ENCODE measurements around the gene HOXB2. TPM values are rescaled to one million over a fixed set of nuclear protein-coding genes. Genes with fewer than 3 reads are reported as not detected.

HOXB2 gene
- total and polyA plus RNA-seq, 2 donors (not counting 1 experiment from before 2014, with no cell fraction given): 6.1 to 9.2 TPM

DNA sequence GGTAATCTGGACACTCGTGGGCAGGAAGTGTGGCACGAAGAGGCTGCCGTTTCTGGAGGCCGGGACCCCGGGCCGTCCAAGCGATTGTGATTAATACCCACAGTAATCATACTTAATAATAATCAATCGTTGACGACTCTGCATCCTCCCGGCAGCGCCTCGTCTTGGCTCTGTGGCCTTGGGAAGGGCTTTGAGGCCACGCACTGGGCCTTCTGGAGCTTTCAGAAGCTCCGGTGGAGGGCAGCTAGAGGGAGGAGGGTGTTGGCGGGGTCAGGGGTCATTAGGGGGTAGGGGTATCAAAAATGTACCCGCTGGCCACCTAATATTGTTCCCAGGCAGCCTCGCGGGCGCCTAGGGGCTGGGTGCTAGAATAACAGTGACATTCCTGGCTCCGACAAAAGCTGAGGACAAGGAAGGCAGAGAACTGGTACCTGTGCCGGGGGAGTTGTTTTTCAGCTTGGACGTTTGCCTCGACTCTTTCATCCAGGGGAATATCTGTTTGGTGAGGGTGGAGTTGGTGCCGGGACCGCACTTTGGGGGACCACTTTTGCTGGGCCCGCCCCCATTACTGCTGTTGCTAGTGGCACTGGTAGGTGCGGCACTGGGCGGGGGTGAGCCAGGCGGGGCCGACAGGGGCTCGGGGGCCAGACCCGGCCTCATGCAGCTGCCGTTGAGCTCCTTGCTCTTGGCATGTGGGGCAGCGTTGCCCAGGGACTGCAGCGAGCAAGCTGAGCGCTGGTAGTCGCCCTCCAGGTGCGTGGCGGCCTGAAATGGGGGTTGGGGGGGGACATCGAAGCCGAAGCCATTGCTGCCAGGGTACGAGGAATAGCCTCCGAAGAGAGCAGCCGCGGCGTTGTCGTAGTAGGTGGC is 6.9 kb upstream of the HOXB2 start:
- H3K9me3 Mint-ChIP-seq (ENCODE audit: insufficient read depth): no peaks in the 10 kb centered on the region
- Histone ChIP-seq H3K36me3 (replicated peaks in 1 of 2; ENCODE audit: control extremely low read depth in 1 of 2, control insufficient read depth in 1 of 2, extremely low read depth in 1 of 2, insufficient read depth in 2 of 2, low read length in 1 of 2) (no peaks in the 10 kb centered on the region), H3K27ac (ENCODE audit: low read length in 2 of 2) (no peak overlapping the region), H3K79me2 (ENCODE audit: control insufficient read depth, insufficient read depth, low read length) (no peaks in the 10 kb centered on the region), H4K20me1 (ENCODE audit: control insufficient read depth, insufficient read depth, low read length, poor library complexity, severe bottlenecking) (no peaks in the 10 kb centered on the region), H3K9ac (ENCODE audit: low read length) (no peak overlapping the region), H3K4me2 (replicated peaks; ENCODE audit: low read depth, low read length, poor library complexity, severe bottlenecking) (no peak overlapping the region), H3K4me3 (ENCODE audit: control extremely low read depth in 1 of 5, extremely low read depth in 1 of 5, insufficient read depth in 1 of 5, low read depth in 2 of 5, low read length in 4 of 5) (no peak overlapping the region), H2AFZ (ENCODE audit: insufficient read depth, low read depth, low read length, poor library complexity, severe bottlenecking) (no peak overlapping the region), H3K9me3 (ENCODE audit: control extremely low read depth in 1 of 3, control insufficient read depth in 2 of 3, insufficient read depth in 1 of 3, low read length in 2 of 3) (peaks cover 0 to 8% (median 0%) of the 10 kb centered on the region in 3 donors), H3K4me1 (ENCODE audit: control insufficient read depth in 2 of 2, insufficient read depth in 2 of 2, low read length in 2 of 2) (peaks cover 13 to 18% of the 10 kb centered on the region in 2 donors), H3K27me3 (replicated peaks in 1 of 4; ENCODE audit: control extremely low read depth in 1 of 4, control insufficient read depth in 3 of 4, insufficient read depth in 4 of 4, low read length in 3 of 4) (peaks cover 0 to 35% (median 10%) of the 10 kb centered on the region in 4 experiments)
- H3K27ac Mint-ChIP-seq: no peak overlapping the region
- ATAC-seq (ENCODE audit: low read depth): no peak
- peaks cover 31% of the 10 kb centered on the region for H3K27me3 Mint-ChIP-seq
- ChIA-PET CTCF (no interaction called here), POLR2A (no interaction called here)
- WGBS (ENCODE audit: insufficient coverage): 93% methylated on average over 35 of the region's 47 CpGs
- no peak for DNase-seq
- peaks cover 9% of the 10 kb centered on the region for H3K4me1 Mint-ChIP-seq
- intact Hi-C loops (cut with micrococcal nuclease): no loop called here
- H3K4me3 Mint-ChIP-seq: no peak overlapping the region
- TF ChIP-seq, protein P1, sequence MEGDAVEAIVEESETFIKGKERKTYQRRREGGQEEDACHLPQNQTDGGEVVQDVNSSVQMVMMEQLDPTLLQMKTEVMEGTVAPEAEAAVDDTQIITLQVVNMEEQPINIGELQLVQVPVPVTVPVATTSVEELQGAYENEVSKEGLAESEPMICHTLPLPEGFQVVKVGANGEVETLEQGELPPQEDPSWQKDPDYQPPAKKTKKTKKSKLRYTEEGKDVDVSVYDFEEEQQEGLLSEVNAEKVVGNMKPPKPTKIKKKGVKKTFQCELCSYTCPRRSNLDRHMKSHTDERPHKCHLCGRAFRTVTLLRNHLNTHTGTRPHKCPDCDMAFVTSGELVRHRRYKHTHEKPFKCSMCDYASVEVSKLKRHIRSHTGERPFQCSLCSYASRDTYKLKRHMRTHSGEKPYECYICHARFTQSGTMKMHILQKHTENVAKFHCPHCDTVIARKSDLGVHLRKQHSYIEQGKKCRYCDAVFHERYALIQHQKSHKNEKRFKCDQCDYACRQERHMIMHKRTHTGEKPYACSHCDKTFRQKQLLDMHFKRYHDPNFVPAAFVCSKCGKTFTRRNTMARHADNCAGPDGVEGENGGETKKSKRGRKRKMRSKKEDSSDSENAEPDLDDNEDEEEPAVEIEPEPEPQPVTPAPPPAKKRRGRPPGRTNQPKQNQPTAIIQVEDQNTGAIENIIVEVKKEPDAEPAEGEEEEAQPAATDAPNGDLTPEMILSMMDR (IDR thresholded peaks at IDR 0.05): no peak
- TF ChIP-seq EZH2 (IDR thresholded peaks at IDR 0.05; ENCODE audit: borderline replicate concordance, insufficient read depth, low read depth, low read length, poor library complexity, severe bottlenecking): no peak

DNA sequence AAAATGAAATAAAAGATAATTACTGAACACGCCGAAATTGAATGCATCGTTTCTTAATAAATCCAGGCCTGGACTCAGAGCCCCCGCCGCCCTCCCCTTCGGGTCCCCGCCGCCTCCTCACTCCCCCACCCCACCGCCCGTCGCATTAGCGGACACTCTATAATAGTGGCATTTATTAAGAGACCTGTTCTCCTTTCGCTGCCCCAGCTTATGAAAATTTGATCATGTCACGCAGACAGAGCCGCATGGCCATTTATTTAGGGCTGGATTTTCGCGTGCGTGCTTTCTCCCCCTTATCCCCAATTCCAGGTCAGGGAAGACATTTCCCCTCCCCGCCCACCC is 6.3 kb upstream of the HOXB2 start:
- Histone ChIP-seq H3K36me3 (replicated peaks in 1 of 2; ENCODE audit: control extremely low read depth in 1 of 2, control insufficient read depth in 1 of 2, extremely low read depth in 1 of 2, insufficient read depth in 2 of 2, low read length in 1 of 2) (no peaks in the 10 kb centered on the region), H3K4me3 (ENCODE audit: control extremely low read depth in 1 of 5, extremely low read depth in 1 of 5, insufficient read depth in 1 of 5, low read depth in 2 of 5, low read length in 4 of 5) (no peak overlapping the region), H3K79me2 (ENCODE audit: control insufficient read depth, insufficient read depth, low read length) (no peaks in the 10 kb centered on the region), H3K9ac (ENCODE audit: low read length) (no peak overlapping the region), H3K27me3 (replicated peaks in 1 of 4; ENCODE audit: control extremely low read depth in 1 of 4, control insufficient read depth in 3 of 4, insufficient read depth in 4 of 4, low read length in 3 of 4) (peaks cover 0 to 31% (median 7%) of the 10 kb centered on the region in 4 experiments), H3K4me2 (replicated peaks; ENCODE audit: low read depth, low read length, poor library complexity, severe bottlenecking) (no peak overlapping the region), H4K20me1 (ENCODE audit: control insufficient read depth, insufficient read depth, low read length, poor library complexity, severe bottlenecking) (no peaks in the 10 kb centered on the region), H2AFZ (ENCODE audit: insufficient read depth, low read depth, low read length, poor library complexity, severe bottlenecking) (no peak overlapping the region), H3K4me1 (ENCODE audit: control insufficient read depth in 2 of 2, insufficient read depth in 2 of 2, low read length in 2 of 2) (peaks cover 13 to 18% of the 10 kb centered on the region in 2 donors), H3K9me3 (ENCODE audit: control extremely low read depth in 1 of 3, control insufficient read depth in 2 of 3, insufficient read depth in 1 of 3, low read length in 2 of 3) (peaks cover 0 to 8% (median 0%) of the 10 kb centered on the region in 3 donors), H3K27ac (ENCODE audit: low read length in 2 of 2) (no peak overlapping the region)
- H3K4me3 Mint-ChIP-seq: no peak overlapping the region
- peaks cover 9% of the 10 kb centered on the region for H3K4me1 Mint-ChIP-seq
- POLR2A ChIA-PET: no interaction called here
- DNase-seq (no peak), ATAC-seq (ENCODE audit: low read depth) (no peak)
- peaks cover 31% of the 10 kb centered on the region for H3K27me3 Mint-ChIP-seq
- CTCF ChIA-PET: no interaction called here
- no peaks in the 10 kb centered on the region for H3K9me3 Mint-ChIP-seq (ENCODE audit: insufficient read depth)
- H3K27ac Mint-ChIP-seq: no peak overlapping the region
- TF ChIP-seq EZH2 (IDR thresholded peaks at IDR 0.05; ENCODE audit: borderline replicate concordance, insufficient read depth, low read depth, low read length, poor library complexity, severe bottlenecking): no peak
- 80% methylated on average over 1 of the region's 19 CpGs for WGBS (ENCODE audit: insufficient coverage)
- intact Hi-C loops (cut with micrococcal nuclease): no loop called here
